Natural killer cell (primary cell): ENCODE measurements around the gene PIM1. TPM values are rescaled to one million over a fixed set of nuclear protein-coding genes. Genes with fewer than 3 reads are reported as not detected.

Experiments
- ATAC-seq, 3 donors: fragments of 150-1000 bp in 2 of 3; fragments of 200-7000 bp in 1 of 3; cut with Tn5 transposase; 1 replicate in 1 of 3; 2 replicates in 2 of 3; pipeline ENCODE4 v1.10.0; 2021; ENCODE audit warnings: mild to moderate bottlenecking in 2 of 3, moderate library complexity in 2 of 3
- DNase-seq, 2 donors: peaks; one replicate each; pipeline versions ENCODE4 v3.0.0 to v3.0.0-alpha.2; 2013 to 2021; ENCODE audit warnings: mixed read lengths in 1 of 2
- H3K27ac ChIP-seq: one replicate; pipeline ENCODE4 v1.5.1; 2013; ENCODE audit warnings: mild to moderate bottlenecking, low read length
- H3K27me3 ChIP-seq: one replicate; pipeline ENCODE4 v1.6.1; 2013; ENCODE audit warnings: low read length; ENCODE audit not compliant: control insufficient read depth, insufficient read depth
- H3K36me3 ChIP-seq: one replicate; pipeline ENCODE4 v1.6.1; 2013; ENCODE audit warnings: low read length; ENCODE audit not compliant: control insufficient read depth, insufficient read depth
- H3K4me1 ChIP-seq: one replicate; pipeline ENCODE4 v1.6.1; 2013; ENCODE audit warnings: low read length; ENCODE audit not compliant: control insufficient read depth, insufficient read depth
- H3K4me3 ChIP-seq: one replicate; pipeline ENCODE4 v1.5.1; 2013; ENCODE audit warnings: low read length
- H3K9me3 ChIP-seq: one replicate; pipeline ENCODE4 v1.6.1; 2013; ENCODE audit warnings: low read length; ENCODE audit not compliant: control insufficient read depth, insufficient read depth
- H3K27ac Mint-ChIP-seq, 2 donors: one replicate each; pipeline ENCODE4 v1.8.0; 2022; ENCODE audit warnings: mild to moderate bottlenecking in 2 of 2, mixed read lengths in 2 of 2, moderate library complexity in 1 of 2
- H3K27me3 Mint-ChIP-seq, 2 donors: one replicate each; pipeline ENCODE4 v1.8.0; 2022; ENCODE audit warnings: low read depth in 2 of 2, mixed read lengths in 2 of 2
- H3K36me3 Mint-ChIP-seq: one replicate; pipeline ENCODE4 v1.8.0; 2022; ENCODE audit warnings: mixed read lengths
- H3K4me1 Mint-ChIP-seq, 2 donors: one replicate each; pipeline ENCODE4 v1.8.0; 2022; ENCODE audit warnings: mixed read lengths in 2 of 2
- H3K4me3 Mint-ChIP-seq: one replicate; pipeline ENCODE4 v1.8.0; 2022; ENCODE audit warnings: mild to moderate bottlenecking, moderate library complexity, mixed read lengths
- H3K9me3 Mint-ChIP-seq, 2 donors: one replicate each; pipeline ENCODE4 v1.8.0; 2022; ENCODE audit warnings: mixed read lengths in 2 of 2
- WGBS: methylation state at CpG from one replicate; pipeline ENCODE4 v1.1.7; 2013; ENCODE audit warnings: missing lambda C conversion rate; ENCODE audit not compliant: insufficient coverage; 5-methylcytosine and 5-hydroxymethylcytosine counted together
- intact Hi-C: fragments of 100-400 bp; cut with micrococcal nuclease; formaldehyde crosslinking; loops from one replicate; pipeline ENCODE4 v1.14.2; 2022
- total RNA-seq, 4 donors: library from RNA; stranded (reverse); fragments of 120-200 nt in 1 of 4; gene quantifications; one replicate each; pipeline versions ENCODE4 v1.2.3 to v1.2.4, GENCODE V29; 2013 to 2022
- TF ChIP-seq, protein P1 (sequence below): fragments of 200-600 bp; IDR thresholded peaks from one replicate; pipeline ENCODE4 v1.8.0; 2022; ENCODE audit warnings: antibody characterized with exemption

The PIM1 gene
- total RNA-seq, 3 donors from 2014 or later (not counting 1 experiment from before 2014, with no cell fraction given): 188 to 242 (median 215) TPM

DNA sequence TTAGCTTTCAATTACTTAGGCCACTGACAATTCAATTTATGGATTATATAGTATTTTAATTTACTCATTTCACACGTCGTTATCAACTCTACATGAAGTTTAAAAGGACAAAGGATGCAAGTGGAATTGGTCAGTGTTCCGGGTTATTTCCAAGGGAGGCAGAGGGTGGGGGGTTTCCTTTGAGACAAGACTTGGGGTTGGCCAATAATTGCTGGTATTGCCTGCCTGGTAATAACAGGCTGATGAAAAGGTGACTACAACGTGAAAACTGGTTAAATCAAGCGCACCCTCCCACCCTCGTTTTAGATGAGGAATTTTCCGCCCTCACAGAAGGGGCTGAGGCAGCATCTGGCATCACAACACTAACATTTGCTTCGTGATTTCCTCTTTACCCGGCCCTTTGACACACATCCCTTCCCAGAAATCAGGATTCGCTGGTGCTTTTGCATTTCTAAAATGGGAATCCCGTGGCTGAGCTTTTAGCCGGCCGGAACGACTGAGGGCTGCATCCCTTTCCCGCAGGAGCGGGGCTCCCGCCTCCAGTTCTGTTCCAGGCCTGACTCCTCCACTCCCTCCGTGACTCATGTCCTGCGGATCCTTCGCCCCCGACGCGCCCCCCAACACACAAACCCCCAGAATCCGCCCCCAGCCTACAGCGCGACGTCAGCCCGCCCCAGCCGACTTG lies 999 bp upstream of the PIM1 start:
- no peaks in the 10 kb centered on the region for H3K9me3 ChIP-seq
- intact Hi-C loops: no loop called here
- no peaks in the 10 kb centered on the region for H3K27me3 ChIP-seq
- peaks cover 34 to 42% of the 10 kb centered on the region in 2 donors for H3K4me1 Mint-ChIP-seq
- H3K4me1 ChIP-seq: peaks cover 40% of the 10 kb centered on the region
- H3K9me3 Mint-ChIP-seq: no peaks in the 10 kb centered on the region
- H3K27ac Mint-ChIP-seq: peak overlapping the region; percentile 88 to 95
- no peak for ATAC-seq
- TF ChIP-seq, protein P1, sequence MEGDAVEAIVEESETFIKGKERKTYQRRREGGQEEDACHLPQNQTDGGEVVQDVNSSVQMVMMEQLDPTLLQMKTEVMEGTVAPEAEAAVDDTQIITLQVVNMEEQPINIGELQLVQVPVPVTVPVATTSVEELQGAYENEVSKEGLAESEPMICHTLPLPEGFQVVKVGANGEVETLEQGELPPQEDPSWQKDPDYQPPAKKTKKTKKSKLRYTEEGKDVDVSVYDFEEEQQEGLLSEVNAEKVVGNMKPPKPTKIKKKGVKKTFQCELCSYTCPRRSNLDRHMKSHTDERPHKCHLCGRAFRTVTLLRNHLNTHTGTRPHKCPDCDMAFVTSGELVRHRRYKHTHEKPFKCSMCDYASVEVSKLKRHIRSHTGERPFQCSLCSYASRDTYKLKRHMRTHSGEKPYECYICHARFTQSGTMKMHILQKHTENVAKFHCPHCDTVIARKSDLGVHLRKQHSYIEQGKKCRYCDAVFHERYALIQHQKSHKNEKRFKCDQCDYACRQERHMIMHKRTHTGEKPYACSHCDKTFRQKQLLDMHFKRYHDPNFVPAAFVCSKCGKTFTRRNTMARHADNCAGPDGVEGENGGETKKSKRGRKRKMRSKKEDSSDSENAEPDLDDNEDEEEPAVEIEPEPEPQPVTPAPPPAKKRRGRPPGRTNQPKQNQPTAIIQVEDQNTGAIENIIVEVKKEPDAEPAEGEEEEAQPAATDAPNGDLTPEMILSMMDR: no peak
- peak overlapping the region; percentile 90 for H3K4me3 Mint-ChIP-seq
- WGBS: 9% methylated on average over 26 of the region's 29 CpGs
- H3K27me3 Mint-ChIP-seq: no peaks in the 10 kb centered on the region
- H3K36me3 Mint-ChIP-seq: peaks cover 17% of the 10 kb centered on the region
- peak overlapping the region; percentile 72 for H3K4me3 ChIP-seq
- H3K36me3 ChIP-seq: peaks cover 26% of the 10 kb centered on the region
- H3K27ac ChIP-seq: peak overlapping the region; percentile 75
- peak in 1 of 2 donors; percentile 57 for DNase-seq

DNA sequence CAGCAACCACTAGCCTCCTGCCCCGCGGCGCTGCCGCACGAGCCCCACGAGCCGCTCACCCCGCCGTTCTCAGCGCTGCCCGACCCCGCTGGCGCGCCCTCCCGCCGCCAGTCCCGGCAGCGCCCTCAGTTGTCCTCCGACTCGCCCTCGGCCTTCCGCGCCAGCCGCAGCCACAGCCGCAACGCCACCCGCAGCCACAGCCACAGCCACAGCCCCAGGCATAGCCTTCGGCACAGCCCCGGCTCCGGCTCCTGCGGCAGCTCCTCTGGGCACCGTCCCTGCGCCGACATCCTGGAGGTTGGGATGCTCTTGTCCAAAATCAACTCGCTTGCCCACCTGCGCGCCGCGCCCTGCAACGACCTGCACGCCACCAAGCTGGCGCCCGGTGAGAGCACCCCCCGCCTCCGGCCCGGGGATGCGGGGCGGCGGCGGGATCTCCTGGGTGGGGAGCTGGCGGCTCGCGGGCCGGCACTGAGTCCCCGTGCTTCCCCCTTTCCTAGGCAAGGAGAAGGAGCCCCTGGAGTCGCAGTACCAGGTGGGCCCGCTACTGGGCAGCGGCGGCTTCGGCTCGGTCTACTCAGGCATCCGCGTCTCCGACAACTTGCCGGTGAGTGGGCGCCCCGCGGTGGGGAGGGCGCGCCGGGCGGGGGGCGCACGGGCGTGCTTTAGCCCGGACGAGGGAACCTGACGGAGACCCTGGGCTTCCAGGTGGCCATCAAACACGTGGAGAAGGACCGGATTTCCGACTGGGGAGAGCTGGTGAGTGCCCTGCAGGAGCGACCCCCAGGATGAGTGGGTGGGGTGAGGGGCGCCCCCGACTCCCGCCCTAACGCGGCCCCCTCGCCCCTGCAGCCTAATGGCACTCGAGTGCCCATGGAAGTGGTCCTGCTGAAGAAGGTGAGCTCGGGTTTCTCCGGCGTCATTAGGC lies 585 bp downstream of the PIM1 start:
- Histone ChIP-seq H3K27ac (peak overlapping the region; percentile 75), H3K9me3 (no peaks in the 10 kb centered on the region), H3K4me3 (peak overlapping the region; percentile 92), H3K4me1 (peaks cover 37% of the 10 kb centered on the region), H3K27me3 (no peaks in the 10 kb centered on the region), H3K36me3 (peaks cover 42% of the 10 kb centered on the region)
- peaks cover 50 to 53% of the 10 kb centered on the region in 2 donors for H3K4me1 Mint-ChIP-seq
- peaks cover 32% of the 10 kb centered on the region for H3K36me3 Mint-ChIP-seq
- intact Hi-C loops: loop anchor here (5.0 to 10.0 kb wide), 2 partner anchors 68 to 576 kb away; partner anchors contain the start of gene SRSF3
- peak overlapping the region; percentile 95 to 99 for H3K27ac Mint-ChIP-seq
- H3K27me3 Mint-ChIP-seq: no peaks in the 10 kb centered on the region
- TF ChIP-seq, protein P1: peak; percentile 26
- peak overlapping the region; percentile 99 for H3K4me3 Mint-ChIP-seq
- ATAC-seq: peak; percentile 3 to 6 (median 5)
- H3K9me3 Mint-ChIP-seq: no peaks in the 10 kb centered on the region
- under 1% methylated on average over 92 of the region's 92 CpGs for WGBS
- DNase-seq: peak; percentile 62 to 69

DNA sequence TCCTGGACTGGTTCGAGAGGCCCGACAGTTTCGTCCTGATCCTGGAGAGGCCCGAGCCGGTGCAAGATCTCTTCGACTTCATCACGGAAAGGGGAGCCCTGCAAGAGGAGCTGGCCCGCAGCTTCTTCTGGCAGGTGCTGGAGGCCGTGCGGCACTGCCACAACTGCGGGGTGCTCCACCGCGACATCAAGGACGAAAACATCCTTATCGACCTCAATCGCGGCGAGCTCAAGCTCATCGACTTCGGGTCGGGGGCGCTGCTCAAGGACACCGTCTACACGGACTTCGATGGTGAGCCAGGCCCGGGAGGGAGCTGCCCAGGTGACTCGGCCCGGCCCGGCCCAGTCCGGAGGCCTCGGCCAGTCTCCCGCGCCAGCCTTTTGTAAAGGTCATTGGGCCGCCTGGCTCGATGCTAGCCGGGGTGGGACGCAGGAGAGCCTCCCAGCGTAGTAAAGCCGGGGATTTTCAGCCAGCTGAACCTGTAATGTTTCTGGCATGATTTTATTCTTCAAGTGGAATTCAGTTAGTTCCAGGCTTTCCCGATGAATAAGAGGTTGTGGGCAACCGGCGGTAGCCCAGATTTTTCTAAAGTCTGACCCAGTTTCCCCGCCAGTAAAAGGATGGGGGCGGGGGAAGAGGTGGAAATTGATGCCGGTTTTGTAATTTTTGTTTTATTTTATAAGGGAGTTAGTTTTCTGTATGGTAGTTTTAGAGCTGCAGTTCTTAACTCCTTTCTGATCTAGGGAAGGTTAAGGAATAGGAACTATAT lies 1.4 kb downstream of the PIM1 start:
- Histone ChIP-seq H3K27ac (peak overlapping the region; percentile 75), H3K36me3 (peaks cover 45% of the 10 kb centered on the region), H3K4me1 (peaks cover 44% of the 10 kb centered on the region), H3K27me3 (no peaks in the 10 kb centered on the region), H3K9me3 (no peaks in the 10 kb centered on the region), H3K4me3 (peak overlapping the region; percentile 92)
- WGBS: under 1% methylated on average over 45 of the region's 45 CpGs
- Mint-ChIP-seq H3K27ac (peak overlapping the region; percentile 95 to 99), H3K4me1 (peaks cover 56 to 58% of the 10 kb centered on the region in 2 donors), H3K4me3 (peak overlapping the region; percentile 99), H3K9me3 (no peaks in the 10 kb centered on the region), H3K36me3 (peaks cover 33% of the 10 kb centered on the region), H3K27me3 (no peaks in the 10 kb centered on the region)
- TF ChIP-seq, protein P1: no peak
- peak; percentile 45 to 62 for DNase-seq
- intact Hi-C loops: loop anchor here (5.0 to 10.0 kb wide), 2 partner anchors 69 to 577 kb away; partner anchors contain the start of gene SRSF3
- no peak for ATAC-seq
